Cardiac muscle cell (in vitro differentiated cells and primary cell): ENCODE data around the gene E2F2. TPM values are rescaled to one million over a fixed set of nuclear protein-coding genes. Genes with fewer than 3 reads are reported as not detected.

Experiments
- DNase-seq, 2 donors: peaks; one replicate each; pipeline versions ENCODE4 v3.0.0 to v3.0.0-alpha.2; 2010 to 2017; ENCODE audit warnings: low read depth in 1 of 2, low spot score in 1 of 2
- H3K27ac ChIP-seq: fragments of 200-600 bp; sonication (generic); 2 replicates; pipeline ENCODE4 v1.5.1; 2016
- H3K27me3 ChIP-seq: fragments of 200-600 bp; sonication (generic); 2 replicates; pipeline ENCODE4 v1.6.0; 2016; ENCODE audit warnings: control low read depth
- H3K36me3 ChIP-seq: fragments of 200-600 bp; sonication (generic); 2 replicates; pipeline ENCODE4 v1.5.1; 2016; ENCODE audit warnings: control low read depth
- H3K4me1 ChIP-seq: fragments of 200-600 bp; sonication (generic); 2 replicates; pipeline ENCODE4 v1.8.1; 2017; ENCODE audit warnings: low read depth, mild to moderate bottlenecking, mixed run types
- H3K4me3 ChIP-seq: fragments of 200-600 bp; sonication (generic); 2 replicates; pipeline ENCODE4 v1.5.1; 2016; ENCODE audit warnings: mild to moderate bottlenecking
- H3K9me3 ChIP-seq: fragments of 200-600 bp; sonication (generic); 2 replicates; pipeline ENCODE4 v1.5.1; 2017; ENCODE audit warnings: low read depth, mild to moderate bottlenecking, control low read depth
- CTCF ChIP-seq: IDR thresholded peaks from 2 replicates; pipeline ENCODE4 v1.5.1; 2012; ENCODE audit warnings: low read depth, mild to moderate bottlenecking, low read length
- polyA plus RNA-seq: library from polyadenylated mRNA; unstranded; fragments of >200 nt; fragmentation: Nextera tagmentation; extraction: Ambion mirVana; gene quantifications from 2 replicates; pipeline ENCODE4 v1.2.1, GENCODE V29; 2016
- total RNA-seq: library from RNA; depleted of rRNA; stranded (reverse); fragments of >200 nt; gene quantifications from 2 replicates; pipeline ENCODE4 v1.2.3, GENCODE V29; 2016

E2F2 gene
- total and polyA plus RNA-seq, 2 experiments from 2014 or later = 2.1 to 2.2 TPM

GRCh38 chr1:23561813-23562100 lies 30.7 kb upstream of the E2F2 start:
- H3K4me1 ChIP-seq = peaks cover 43% of the 10 kb centered on the region

GRCh38 chr1:23561076-23561812 lies 30.2 kb upstream of the E2F2 start:
- no peak for TF ChIP-seq CTCF
- Histone ChIP-seq H3K36me3 (peaks cover 7% of the 10 kb centered on the region), H3K9me3 (no peaks in the 10 kb centered on the region), H3K27ac (peak overlapping the region; percentile 100), H3K4me3 (peak overlapping the region; percentile 16), H3K27me3 (no peaks in the 10 kb centered on the region), H3K4me1 (peaks cover 48% of the 10 kb centered on the region)
- peak in 1 of 2 donors; percentile 36 for DNase-seq

More at GRCh38 chr1:23561813-23562100, 30.7 kb upstream of the E2F2 start:
- Histone ChIP-seq H3K27me3 (no peaks in the 10 kb centered on the region), H3K9me3 (no peaks in the 10 kb centered on the region), H3K27ac (peak overlapping the region; percentile 100), H3K36me3 (peaks cover 7% of the 10 kb centered on the region), H3K4me3 (peak overlapping the region; percentile 16)
- DNase-seq = peak in 1 of 2 donors; percentile 46
- no peak for TF ChIP-seq CTCF

DNA sequence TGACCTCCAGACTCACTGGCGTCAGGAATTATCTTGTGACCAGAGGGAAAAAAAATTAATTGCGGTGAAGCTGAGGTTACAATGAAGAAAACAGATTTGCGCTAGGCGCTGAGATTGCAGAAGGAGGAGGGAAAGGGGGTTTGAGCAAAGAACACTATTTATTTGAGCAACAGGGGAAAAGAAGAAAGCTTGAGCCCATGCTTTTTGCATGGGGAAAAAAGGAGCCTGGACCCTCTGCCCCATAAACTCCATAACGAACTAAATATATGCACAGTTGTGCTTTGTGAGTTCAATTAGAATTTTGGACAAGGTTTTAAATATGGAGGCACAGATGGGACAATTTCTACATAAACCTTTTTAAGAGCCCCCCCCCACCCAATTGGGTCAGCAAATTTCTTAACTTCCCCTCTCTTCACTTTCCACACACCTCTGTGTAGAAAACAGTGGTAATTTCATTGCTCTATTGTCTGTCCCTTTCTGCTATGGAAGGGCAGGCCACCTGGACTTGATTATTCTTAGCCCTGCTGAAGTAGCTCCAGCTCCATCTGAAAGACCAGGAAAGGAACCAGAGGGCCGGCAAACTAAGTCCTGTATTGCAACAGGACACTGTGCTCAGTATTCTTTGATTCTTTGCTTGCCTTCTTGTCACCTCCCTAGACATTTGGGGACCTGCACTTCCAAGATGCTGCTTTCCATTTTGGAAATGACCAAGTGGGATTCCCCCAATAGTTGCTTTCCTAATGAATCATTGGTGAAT lies 29.1 kb upstream of the E2F2 start:
- TF ChIP-seq CTCF = no peak
- Histone ChIP-seq H3K27me3 (no peaks in the 10 kb centered on the region), H3K4me1 (peaks cover 55% of the 10 kb centered on the region), H3K36me3 (peaks cover 7% of the 10 kb centered on the region), H3K9me3 (no peaks in the 10 kb centered on the region), H3K27ac (peak overlapping the region; percentile 100), H3K4me3 (peak overlapping the region; percentile 92)
- DNase-seq = peak; percentile 39 to 48

GRCh38 chr1:23559136-23559984 lies 28.3 kb upstream of the E2F2 start, which contains the start of gene ID3:
Gene ID3, minus strand, starts transcription at chr1:23559501. Its CDS starts 75 bp downstream, at chr1:23559426.
- no peak for TF ChIP-seq CTCF
- Histone ChIP-seq H3K27ac (peak within 1 kb of the TSS; percentile 100), H3K4me3 (peak within 1 kb of the TSS; percentile 92), H3K27me3 (no peaks in the 10 kb centered on the region), H3K9me3 (no peaks in the 10 kb centered on the region), H3K36me3 (peaks cover 7% of the 10 kb centered on the region), H3K4me1 (peaks cover 53% of the 10 kb centered on the region)
- DNase-seq = peak; percentile 98 to 99

DNA sequence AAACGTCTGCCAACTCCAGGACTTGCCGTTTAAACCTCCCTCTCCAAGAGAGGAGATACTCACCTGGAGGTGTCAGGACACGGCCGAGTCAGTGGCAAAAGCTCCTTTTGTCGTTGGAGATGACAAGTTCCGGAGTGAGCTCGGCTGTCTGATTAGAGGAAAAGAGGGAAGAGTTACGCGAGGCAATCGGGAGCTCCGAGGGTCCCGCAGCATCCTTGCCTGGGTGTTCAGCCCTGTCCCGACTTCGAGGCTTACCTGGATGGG lies 27.8 kb upstream of the E2F2 start:
- Histone ChIP-seq H3K27ac (peak overlapping the region; percentile 100), H3K4me3 (peak overlapping the region; percentile 92), H3K27me3 (no peaks in the 10 kb centered on the region), H3K9me3 (no peaks in the 10 kb centered on the region), H3K4me1 (peaks cover 53% of the 10 kb centered on the region), H3K36me3 (peaks cover 7% of the 10 kb centered on the region)
- no peak for TF ChIP-seq CTCF
- DNase-seq = no peak
